Measurements from ENCODE around the gene ANTXR1.

Gene ANTXR1

DNA sequence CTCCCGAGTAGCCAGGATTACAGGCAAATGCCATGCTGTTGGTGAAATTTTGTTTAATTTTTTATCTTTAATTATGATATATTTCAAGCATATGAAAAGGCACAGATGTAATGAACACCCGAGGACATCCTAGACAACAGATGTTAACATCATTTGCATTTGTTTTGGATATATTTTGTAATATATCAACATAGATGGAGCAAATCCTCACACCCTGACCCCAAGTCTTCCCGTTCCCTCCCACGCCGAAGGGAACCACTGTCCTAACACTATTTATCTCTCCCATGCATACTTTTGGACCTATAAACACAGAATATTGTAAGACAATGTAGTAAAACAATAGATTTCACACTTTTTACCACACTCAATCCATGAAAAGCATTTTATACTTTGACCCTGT is 274.6 kb downstream of the ANTXR1 start:
- no peaks in the 10 kb centered on the region for H4K20me1 ChIP-seq (ENCODE audit: insufficient read depth, low read length, poor library complexity, severe bottlenecking)
- TF ChIP-seq EZH2phosphoT487 (IDR thresholded peaks at IDR 0.05; ENCODE audit: borderline replicate concordance) (no peak), CTCF (conservative IDR thresholded peaks at IDR 0.05; ENCODE audit: low read length) (no peak)
- H3K4me3 ChIP-seq (ENCODE audit: low read length, poor library complexity, severe bottlenecking), result no peak overlapping the region
- H3K27me3 ChIP-seq (ENCODE audit: insufficient read depth, low read length, poor library complexity, severe bottlenecking), result no peaks in the 10 kb centered on the region
- H3K9me3 ChIP-seq (ENCODE audit: insufficient read depth, low read depth, low read length), result no peaks in the 10 kb centered on the region
- H3K9me2 ChIP-seq (replicated peaks; ENCODE audit: low read depth, low read length), result no peaks in the 10 kb centered on the region
- H3F3A ChIP-seq (ENCODE audit: low read depth), result no peaks in the 10 kb centered on the region
- no peaks in the 10 kb centered on the region for H3K4me1 ChIP-seq (ENCODE audit: insufficient read depth, low read length, poor library complexity, severe bottlenecking)
- no peaks in the 10 kb centered on the region for H3K36me3 ChIP-seq (ENCODE audit: insufficient read depth, low read length)
- no peaks in the 10 kb centered on the region for H3K79me2 ChIP-seq (ENCODE audit: insufficient read depth, low read length)
- H3K4me2 ChIP-seq (ENCODE audit: low read depth, low read length, poor library complexity, severe bottlenecking), result no peak overlapping the region
- H3K9ac ChIP-seq (ENCODE audit: low read depth, low read length, poor library complexity, severe bottlenecking), result no peak overlapping the region
- H2AFZ ChIP-seq (ENCODE audit: low read length), result no peak overlapping the region

DNA sequence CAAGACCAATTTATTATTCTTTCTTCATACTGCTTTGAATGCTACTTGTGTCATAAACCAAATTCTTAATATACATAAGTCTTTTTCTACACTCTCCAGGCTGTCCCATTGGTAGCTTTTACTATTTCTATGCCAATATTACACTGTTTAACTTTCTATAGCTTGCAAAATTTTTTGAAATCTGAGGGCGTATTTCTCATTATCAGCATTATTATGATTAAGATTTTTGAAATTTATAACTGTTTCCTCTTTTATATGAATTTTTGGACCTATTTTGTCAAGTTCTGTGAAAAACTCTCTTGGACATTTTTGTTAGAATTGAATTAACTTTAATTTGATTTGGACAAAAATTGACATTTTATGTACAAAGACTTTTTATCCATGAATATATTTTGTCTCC is 275.4 kb downstream of the ANTXR1 start:
- no peaks in the 10 kb centered on the region for H3K79me2 ChIP-seq (ENCODE audit: insufficient read depth, low read length)
- H3K9me2 ChIP-seq (replicated peaks; ENCODE audit: low read depth, low read length), result no peaks in the 10 kb centered on the region
- no peaks in the 10 kb centered on the region for H4K20me1 ChIP-seq (ENCODE audit: insufficient read depth, low read length, poor library complexity, severe bottlenecking)
- no peaks in the 10 kb centered on the region for H3K36me3 ChIP-seq (ENCODE audit: insufficient read depth, low read length)
- H3F3A ChIP-seq (ENCODE audit: low read depth), result no peaks in the 10 kb centered on the region
- no peaks in the 10 kb centered on the region for H3K9me3 ChIP-seq (ENCODE audit: insufficient read depth, low read depth, low read length)
- no peaks in the 10 kb centered on the region for H3K27me3 ChIP-seq (ENCODE audit: insufficient read depth, low read length, poor library complexity, severe bottlenecking)
- no peak overlapping the region for H3K4me3 ChIP-seq (ENCODE audit: low read length, poor library complexity, severe bottlenecking)
- H3K9ac ChIP-seq (ENCODE audit: low read depth, low read length, poor library complexity, severe bottlenecking), result no peak overlapping the region
- no peaks in the 10 kb centered on the region for H3K4me1 ChIP-seq (ENCODE audit: insufficient read depth, low read length, poor library complexity, severe bottlenecking)
- H3K4me2 ChIP-seq (ENCODE audit: low read depth, low read length, poor library complexity, severe bottlenecking), result no peak overlapping the region
- TF ChIP-seq EZH2phosphoT487 (IDR thresholded peaks at IDR 0.05; ENCODE audit: borderline replicate concordance), result no peak
- TF ChIP-seq CTCF (conservative IDR thresholded peaks at IDR 0.05; ENCODE audit: low read length), result no peak
- H2AFZ ChIP-seq (ENCODE audit: low read length), result no peak overlapping the region

GRCh38 chr2:69291004-69291650 is 278.1 kb downstream of the ANTXR1 start:
- Histone ChIP-seq H3K4me1 (ENCODE audit: insufficient read depth, low read length, poor library complexity, severe bottlenecking) (no peaks in the 10 kb centered on the region), H3K36me3 (ENCODE audit: insufficient read depth, low read length) (no peaks in the 10 kb centered on the region), H3K9me3 (ENCODE audit: insufficient read depth, low read depth, low read length) (no peaks in the 10 kb centered on the region), H3K27me3 (ENCODE audit: insufficient read depth, low read length, poor library complexity, severe bottlenecking) (no peaks in the 10 kb centered on the region), H3K4me2 (ENCODE audit: low read depth, low read length, poor library complexity, severe bottlenecking) (no peak overlapping the region), H3K79me2 (ENCODE audit: insufficient read depth, low read length) (no peaks in the 10 kb centered on the region), H4K20me1 (ENCODE audit: insufficient read depth, low read length, poor library complexity, severe bottlenecking) (no peaks in the 10 kb centered on the region), H2AFZ (ENCODE audit: low read length) (no peak overlapping the region), H3K9me2 (replicated peaks; ENCODE audit: low read depth, low read length) (no peaks in the 10 kb centered on the region), H3K4me3 (ENCODE audit: low read length, poor library complexity, severe bottlenecking) (no peak overlapping the region), H3K9ac (ENCODE audit: low read depth, low read length, poor library complexity, severe bottlenecking) (no peak overlapping the region), H3F3A (ENCODE audit: low read depth) (no peaks in the 10 kb centered on the region)
- TF ChIP-seq CTCF (conservative IDR thresholded peaks at IDR 0.05; ENCODE audit: low read length) (no peak), EZH2phosphoT487 (IDR thresholded peaks at IDR 0.05; ENCODE audit: borderline replicate concordance) (no peak)
